ENCODE data around the gene CLIC2. TPM values are rescaled to one million over a fixed set of nuclear protein-coding genes. Genes with fewer than 3 reads are reported as not detected.
A peak's percentile ranks its signal among the peaks of the same experiment; 100 is the strongest.
"Not testable (repeated sequence)": the region's sequence is repeated elsewhere in the genome, so short reads cannot be mapped to it uniquely, and the experiment has no call there.

Gene CLIC2
- 10 to 100 TPM in 3 of 8 experiments, 1 to 10 TPM in 2, under 1 TPM in 3; 0.27 to 99.0 (median 1.2) TPM for total RNA-seq

GRCh38 chrX:155334486-155335336 lies at the start of gene CLIC2:
Gene CLIC2, minus strand, starts transcription at chrX:155334614. Its CDS starts 187 bp downstream, at chrX:155334427.
- in situ Hi-C loops (cut with MboI; ENCODE audit: low pct_unique_long_range_greater_than_20kb in 2 of 9, low sequenced_read_pairs in 9 of 9, unreplicated experiment in 9 of 9): no loop called here
- peak in 3 of 8 experiments; percentile 97 to 99 (median 97) for ATAC-seq (replicated peaks in 6 of 8)
- Histone ChIP-seq H3K4me3 (no peak within 1 kb of the TSS), H3K27ac (no peak within 1 kb of the TSS), H3K4me1 (replicated peaks in 1 of 2) (no peaks in the 10 kb centered on the region)
- 0 to 80% (median 50%) methylated on average over 1 to 3 of the region's 5 CpGs; no CpG with 5 or more reads in 5 of the 10 experiments for WGBS, 10 experiments

GRCh38 chrX:155382529-155382967 lies 48.1 kb upstream of the CLIC2 start:
- no CpG with 5 or more reads among the region's 64 CpGs for WGBS, 10 experiments
- peak; percentile 75 to 85 (median 79) for ATAC-seq (replicated peaks in 6 of 8)
- H3K27ac ChIP-seq; in situ Hi-C loops (cut with MboI; ENCODE audit: low pct_unique_long_range_greater_than_20kb in 2 of 9, low sequenced_read_pairs in 9 of 9, unreplicated experiment in 9 of 9); H3K4me3 ChIP-seq; H3K4me1 ChIP-seq (replicated peaks in 1 of 2): not testable (repeated sequence)

- in situ Hi-C loops (cut with MboI; ENCODE audit: low pct_unique_long_range_greater_than_20kb in 2 of 9, low sequenced_read_pairs in 9 of 9, unreplicated experiment in 9 of 9); H3K4me1 ChIP-seq (replicated peaks in 1 of 2); H3K27ac ChIP-seq; H3K4me3 ChIP-seq: not testable (repeated sequence)
- WGBS, 10 experiments: no CpG with 5 or more reads among the region's 90 CpGs
- ATAC-seq (replicated peaks in 6 of 8): peak; percentile 46 to 79 (median 71)
These were observed 47.6 kb upstream of the CLIC2 start, which contains the start of gene F8A2 for GRCh38 chrX:155381843-155382528. Gene F8A2, plus strand, starts transcription at chrX:155382095. Its CDS starts 20 bp downstream, at chrX:155382115.

GRCh38 chrX:155379802-155380201 lies 45.4 kb upstream of the CLIC2 start:
- in situ Hi-C loops (cut with MboI; ENCODE audit: low pct_unique_long_range_greater_than_20kb in 2 of 9, low sequenced_read_pairs in 9 of 9, unreplicated experiment in 9 of 9); ATAC-seq (replicated peaks in 6 of 8); H3K27ac ChIP-seq; H3K4me1 ChIP-seq (replicated peaks in 1 of 2); H3K4me3 ChIP-seq: not testable (repeated sequence)
- no CpG with 5 or more reads among the region's 7 CpGs for WGBS, 10 experiments

- H3K27ac ChIP-seq; ATAC-seq (replicated peaks in 6 of 8); in situ Hi-C loops (cut with MboI; ENCODE audit: low pct_unique_long_range_greater_than_20kb in 2 of 9, low sequenced_read_pairs in 9 of 9, unreplicated experiment in 9 of 9); H3K4me1 ChIP-seq (replicated peaks in 1 of 2); H3K4me3 ChIP-seq: not testable (repeated sequence)
- WGBS, 10 experiments: no CpG with 5 or more reads among the region's 9 CpGs
These were observed 39.5 kb upstream of the CLIC2 start for GRCh38 chrX:155373777-155374458.

- in situ Hi-C loops (cut with MboI; ENCODE audit: low pct_unique_long_range_greater_than_20kb in 2 of 9, low sequenced_read_pairs in 9 of 9, unreplicated experiment in 9 of 9): not testable (repeated sequence)
These were observed 29.3 kb upstream of the CLIC2 start for GRCh38 chrX:155363712-155364111.

GRCh38 chrX:155349448-155349847 lies 15.0 kb upstream of the CLIC2 start:
- H3K27ac ChIP-seq; ATAC-seq (replicated peaks in 6 of 8); in situ Hi-C loops (cut with MboI; ENCODE audit: low pct_unique_long_range_greater_than_20kb in 2 of 9, low sequenced_read_pairs in 9 of 9, unreplicated experiment in 9 of 9); H3K4me3 ChIP-seq; H3K4me1 ChIP-seq (replicated peaks in 1 of 2): not testable (repeated sequence)
- no CpG with 5 or more reads among the region's 4 CpGs for WGBS, 10 experiments

More at GRCh38 chrX:155363712-155364111, 29.3 kb upstream of the CLIC2 start:
- H3K4me1 ChIP-seq (replicated peaks in 1 of 2); H3K27ac ChIP-seq; ATAC-seq (replicated peaks in 6 of 8); H3K4me3 ChIP-seq: not testable (repeated sequence)
- no CpG with 5 or more reads among the region's 7 CpGs for WGBS, 10 experiments

- H3K27ac ChIP-seq; H3K4me1 ChIP-seq (replicated peaks in 1 of 2); ATAC-seq (replicated peaks in 6 of 8); in situ Hi-C loops (cut with MboI; ENCODE audit: low pct_unique_long_range_greater_than_20kb in 2 of 9, low sequenced_read_pairs in 9 of 9, unreplicated experiment in 9 of 9); H3K4me3 ChIP-seq: not testable (repeated sequence)
- no CpG with 5 or more reads among the region's 1 CpG for WGBS, 10 experiments
These were observed 11.3 kb upstream of the CLIC2 start for GRCh38 chrX:155345689-155346088.

GRCh38 chrX:155335337-155335712 lies 911 bp upstream of the CLIC2 start:
- in situ Hi-C loops (cut with MboI; ENCODE audit: low pct_unique_long_range_greater_than_20kb in 2 of 9, low sequenced_read_pairs in 9 of 9, unreplicated experiment in 9 of 9): not testable (repeated sequence)

GRCh38 chrX:155333544-155334100 lies 792 bp downstream of the CLIC2 start:
- Histone ChIP-seq H3K4me1 (replicated peaks in 1 of 2) (no peaks in the 10 kb centered on the region), H3K27ac (no peak overlapping the region), H3K4me3 (no peak overlapping the region)
- in situ Hi-C loops (cut with MboI; ENCODE audit: low pct_unique_long_range_greater_than_20kb in 2 of 9, low sequenced_read_pairs in 9 of 9, unreplicated experiment in 9 of 9): no loop called here
- WGBS, 10 experiments: 0 to 83% (median 29%) methylated on average over 1 of the region's 2 CpGs; no CpG with 5 or more reads in 6 of the 10 experiments
- ATAC-seq (replicated peaks in 6 of 8): no peak

More at GRCh38 chrX:155335337-155335712, 911 bp upstream of the CLIC2 start:
- not testable (repeated sequence) for H3K27ac ChIP-seq; ATAC-seq (replicated peaks in 6 of 8); H3K4me1 ChIP-seq (replicated peaks in 1 of 2); H3K4me3 ChIP-seq
- WGBS, 10 experiments: 17% methylated on average over 1 of the region's 1 CpG; no CpG with 5 or more reads in 9 of the 10 experiments

- Histone ChIP-seq H3K4me3 (no peak overlapping the region), H3K27ac (no peak overlapping the region), H3K4me1 (replicated peaks in 1 of 2) (no peaks in the 10 kb centered on the region)
- in situ Hi-C loops (cut with MboI; ENCODE audit: low pct_unique_long_range_greater_than_20kb in 2 of 9, low sequenced_read_pairs in 9 of 9, unreplicated experiment in 9 of 9): no loop called here
- ATAC-seq (replicated peaks in 6 of 8): no peak
- 20 to 100% (median 60%) methylated on average over 1 to 2 of the region's 2 CpGs; no CpG with 5 or more reads in 5 of the 10 experiments for WGBS, 10 experiments
These were observed 3.4 kb downstream of the CLIC2 start for GRCh38 chrX:155330992-155331391.

GRCh38 chrX:155329293-155329692 lies 5.1 kb downstream of the CLIC2 start:
- Histone ChIP-seq H3K4me3 (no peak overlapping the region), H3K4me1 (replicated peaks in 1 of 2) (no peaks in the 10 kb centered on the region), H3K27ac (no peak overlapping the region)
- ATAC-seq (replicated peaks in 6 of 8): no peak
- WGBS, 10 experiments: 34 to 100% (median 83%) methylated on average over 1 to 4 of the region's 4 CpGs; no CpG with 5 or more reads in 4 of the 10 experiments
- in situ Hi-C loops (cut with MboI; ENCODE audit: low pct_unique_long_range_greater_than_20kb in 2 of 9, low sequenced_read_pairs in 9 of 9, unreplicated experiment in 9 of 9): no loop called here
